ENCODE measurements around the gene TTC21B. TPM values are rescaled to one million over a fixed set of nuclear protein-coding genes. Genes with fewer than 3 reads are reported as not detected.

Gene TTC21B
- total RNA-seq, 1 donor from 2014 or later = 17.4 TPM

GRCh38 chr2:165835363-165835762 is 118.2 kb downstream of the TTC21B start:
- no peak for DNase-seq (ENCODE audit: low spot score)

DNA sequence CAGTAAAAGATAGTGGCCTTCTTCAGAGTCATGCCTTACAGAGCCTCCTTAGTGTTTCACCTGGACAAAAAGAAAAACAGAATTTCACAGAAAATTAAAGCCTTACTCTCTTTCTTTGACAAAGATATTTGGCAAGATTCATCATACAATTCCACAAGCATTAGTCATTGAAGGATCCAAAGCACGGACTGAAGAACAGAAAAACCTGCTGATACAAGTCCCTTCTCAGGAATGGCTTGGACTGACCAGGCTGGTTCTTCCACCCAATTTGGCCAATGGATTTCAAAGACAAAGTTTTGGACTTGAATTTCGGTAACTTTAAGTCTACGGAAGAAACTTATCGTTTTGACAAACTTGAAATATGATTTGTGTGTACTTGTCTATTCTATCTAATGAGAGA is 120.4 kb downstream of the TTC21B start:
- DNase-seq (ENCODE audit: low spot score) = no peak

- no peak for DNase-seq (ENCODE audit: low spot score)
These were observed 125.7 kb downstream of the TTC21B start for GRCh38 chr2:165827921-165828276.

DNA sequence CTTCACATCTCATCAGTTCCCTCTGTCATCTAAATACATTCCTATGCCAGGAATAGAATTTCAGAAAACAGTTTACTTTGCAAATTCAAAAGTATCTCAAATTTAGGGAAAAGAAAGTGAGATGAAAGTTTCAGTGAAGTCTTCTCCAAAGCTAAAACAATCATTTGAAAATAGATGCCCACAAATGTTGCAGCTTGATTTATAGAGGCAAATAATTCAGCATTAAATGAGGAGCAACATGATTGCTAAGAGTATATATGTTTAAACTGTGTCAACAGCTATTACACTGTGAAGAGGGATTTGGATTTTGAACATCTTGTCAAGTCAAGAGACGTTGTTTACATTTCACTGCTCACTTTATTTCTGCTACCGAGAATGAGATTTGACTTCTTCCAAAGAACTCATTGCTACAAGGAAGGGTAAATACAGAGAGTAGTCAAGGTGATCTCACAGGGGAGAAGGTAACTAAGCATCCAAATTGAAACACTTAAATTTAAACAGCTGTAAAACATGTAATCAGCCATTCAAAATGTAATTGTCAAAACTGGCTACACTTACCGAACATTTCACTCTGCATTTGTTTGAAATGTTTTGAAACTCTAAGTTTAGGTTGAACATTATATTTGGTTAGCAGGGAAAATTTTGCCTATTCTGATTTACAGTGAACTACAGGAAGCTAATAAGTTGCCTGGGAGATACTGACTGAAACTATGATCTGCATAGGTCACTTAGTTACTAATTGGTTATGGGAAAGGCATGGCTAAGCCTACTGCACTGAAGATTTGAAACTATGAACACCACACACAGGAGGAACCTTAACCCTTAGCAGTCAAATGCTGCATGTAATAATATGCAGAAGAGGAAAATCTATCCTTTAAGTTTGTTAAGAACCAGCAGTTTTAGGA is 126.3 kb downstream of the TTC21B start:
- no peak for DNase-seq (ENCODE audit: low spot score)

DNA sequence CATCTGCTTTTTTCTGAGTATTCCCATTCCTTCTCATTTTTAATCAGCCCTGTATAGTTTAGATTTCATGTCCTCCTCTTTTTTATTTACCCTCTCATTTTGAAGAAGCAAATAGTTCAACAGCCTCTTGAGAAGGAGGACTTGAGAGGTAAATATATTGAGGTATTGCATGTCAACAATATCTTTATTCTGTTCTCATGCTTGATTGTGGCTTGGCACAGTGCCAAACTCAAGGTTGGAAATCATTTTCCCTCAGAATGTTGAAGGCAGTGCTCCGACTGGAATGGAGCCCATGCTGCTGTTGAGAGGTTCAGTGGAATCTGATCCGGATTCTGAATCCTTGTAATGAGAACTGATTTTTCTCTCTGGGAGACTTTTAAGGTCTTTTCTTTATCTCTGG is 128.5 kb downstream of the TTC21B start:
- DNase-seq (ENCODE audit: low spot score) = no peak

Other genes with a start within 250 kb of the TTC21B start
- 96.6 TPM for gene GALNT3, start 159.5 kb downstream of the TTC21B start, total RNA-seq
- not detected for gene SCN1A, start 174.2 kb upstream of the TTC21B start, total RNA-seq

All from mucosa of gallbladder (tissue), 1 donor.